NCI-H226 (cell line): Measurements from ENCODE around the gene MYBPH.
A peak's percentile ranks its signal among the peaks of the same experiment; 100 is the strongest.

Experiments
- DNase-seq: peaks from one replicate; pipeline ENCODE4 v3.0.0-alpha.2; 2015

MYBPH gene

DNA sequence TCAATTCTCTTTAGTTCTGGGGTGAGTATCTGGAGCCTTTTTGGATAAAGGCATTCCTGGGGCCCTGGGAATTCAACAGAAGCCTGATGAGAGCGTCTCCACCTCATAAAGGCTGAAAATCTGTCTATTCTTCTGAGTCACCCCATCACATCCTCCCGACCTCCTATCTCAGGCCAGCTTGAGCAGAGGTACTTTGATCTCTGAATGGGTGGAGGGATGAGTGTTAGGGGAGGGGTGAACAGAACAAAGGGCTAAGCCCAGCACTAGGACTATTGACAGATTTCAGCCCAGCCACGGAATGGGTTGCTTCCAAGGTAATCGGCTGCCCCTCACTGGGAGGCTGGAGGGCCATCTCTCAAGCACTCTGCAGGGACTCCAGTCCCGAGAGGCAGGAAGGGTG, 2.5 kb upstream of the MYBPH start:
- peak; percentile 17 for DNase-seq

DNA sequence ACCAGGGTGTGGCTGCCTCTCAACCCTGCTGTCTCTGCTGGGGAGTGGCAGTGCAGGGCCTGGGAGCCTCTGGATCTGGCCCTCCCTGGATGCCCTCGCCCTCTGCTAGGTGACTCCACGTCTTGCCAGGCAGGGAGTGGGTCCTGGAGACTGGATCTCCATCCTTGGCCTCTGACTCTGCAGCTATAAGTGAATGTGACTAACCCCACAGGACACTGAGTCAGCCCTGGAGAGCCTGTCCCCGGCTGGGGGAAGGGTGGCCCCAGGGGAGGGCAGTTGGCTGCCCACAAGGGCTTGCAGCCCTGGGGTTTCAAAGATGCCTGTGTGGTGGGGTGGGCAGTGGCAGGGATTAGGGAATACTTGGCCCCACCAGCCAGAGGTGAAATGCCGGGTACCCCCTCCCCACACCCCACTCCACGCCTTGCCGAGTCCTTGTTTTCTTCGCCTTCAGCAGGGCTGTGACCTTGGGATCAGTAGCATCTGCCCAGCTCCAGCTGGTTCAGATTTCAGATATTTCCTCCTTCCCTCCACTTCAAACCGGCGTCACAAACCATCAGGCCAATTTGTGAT, 1.9 kb upstream of the MYBPH start:
- DNase-seq = no peak

DNA sequence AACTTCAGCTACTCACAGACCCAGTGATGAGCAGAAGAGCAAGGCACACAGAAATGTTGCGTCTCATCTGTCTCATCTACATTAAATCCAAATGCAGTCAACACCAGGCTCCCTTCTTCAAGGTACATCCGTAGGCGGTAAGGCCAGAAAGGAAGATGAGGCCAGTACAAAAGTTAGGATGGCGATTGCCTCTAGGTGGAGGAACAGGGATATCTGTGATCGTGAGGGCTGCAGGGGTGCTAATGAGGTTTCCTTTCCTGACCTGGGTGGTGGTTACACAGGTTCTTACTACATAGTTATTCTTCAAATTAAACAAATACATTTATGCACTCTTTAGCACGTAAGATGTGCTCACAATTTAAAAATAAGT, 1.4 kb upstream of the MYBPH start:
- no peak for DNase-seq

DNA sequence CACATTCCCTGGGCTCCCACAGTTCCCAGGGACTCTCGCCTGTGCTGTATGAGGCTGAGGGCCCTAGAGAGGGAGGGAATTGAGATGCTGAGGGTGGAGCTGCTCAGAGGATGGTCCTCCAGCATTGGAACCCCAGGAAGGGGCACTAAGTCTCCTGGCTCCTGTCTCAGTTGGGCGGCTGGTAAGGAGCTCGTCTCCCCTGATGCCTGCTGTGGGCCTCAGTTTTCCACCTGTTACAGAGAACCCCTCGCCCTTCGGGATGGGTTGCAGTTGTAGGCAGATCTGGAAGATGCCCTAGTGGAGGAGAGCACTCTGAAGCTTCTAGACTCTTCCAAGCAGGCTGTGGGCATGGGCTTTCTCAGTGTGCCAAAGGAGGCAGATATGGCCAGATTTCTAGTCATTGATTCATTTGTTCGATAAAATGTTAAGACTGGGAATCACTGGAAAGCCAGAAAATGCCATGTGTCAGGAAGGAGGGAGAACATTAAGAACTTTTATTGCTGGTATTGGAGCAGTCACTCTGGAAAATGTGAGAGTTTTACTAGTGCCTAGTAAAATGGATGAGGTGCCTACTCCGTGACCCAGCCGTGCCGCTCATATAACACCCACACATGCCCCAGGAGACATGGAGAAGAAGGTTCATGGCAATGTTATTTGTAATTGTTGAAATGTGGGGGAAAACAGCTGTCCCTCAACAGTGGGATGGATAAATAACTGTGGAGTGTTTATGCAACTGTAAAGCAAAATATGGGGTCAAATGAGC, 828 bp upstream of the MYBPH start:
- DNase-seq = no peak

DNA sequence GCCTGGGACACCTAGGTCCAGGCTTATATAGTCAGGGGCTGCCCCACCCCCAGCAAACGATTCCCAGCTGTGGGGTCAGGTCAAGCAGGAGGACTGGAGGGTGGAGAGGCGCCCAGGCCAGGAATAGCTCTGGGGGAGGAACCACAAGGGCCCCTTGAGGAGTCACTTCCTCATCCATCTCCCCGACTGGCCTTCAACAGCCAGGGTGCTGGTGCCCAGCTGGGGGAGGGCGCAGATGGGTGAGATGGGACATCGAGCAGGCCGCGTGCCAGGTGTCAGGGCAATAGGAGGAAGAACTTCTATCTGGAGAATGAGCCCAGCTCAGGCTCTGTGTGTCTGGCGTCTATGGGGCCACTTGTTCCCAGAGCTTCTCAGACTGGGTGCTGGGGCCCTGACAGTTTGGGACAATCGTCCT, 208 bp upstream of the MYBPH start:
- no peak for DNase-seq

DNA sequence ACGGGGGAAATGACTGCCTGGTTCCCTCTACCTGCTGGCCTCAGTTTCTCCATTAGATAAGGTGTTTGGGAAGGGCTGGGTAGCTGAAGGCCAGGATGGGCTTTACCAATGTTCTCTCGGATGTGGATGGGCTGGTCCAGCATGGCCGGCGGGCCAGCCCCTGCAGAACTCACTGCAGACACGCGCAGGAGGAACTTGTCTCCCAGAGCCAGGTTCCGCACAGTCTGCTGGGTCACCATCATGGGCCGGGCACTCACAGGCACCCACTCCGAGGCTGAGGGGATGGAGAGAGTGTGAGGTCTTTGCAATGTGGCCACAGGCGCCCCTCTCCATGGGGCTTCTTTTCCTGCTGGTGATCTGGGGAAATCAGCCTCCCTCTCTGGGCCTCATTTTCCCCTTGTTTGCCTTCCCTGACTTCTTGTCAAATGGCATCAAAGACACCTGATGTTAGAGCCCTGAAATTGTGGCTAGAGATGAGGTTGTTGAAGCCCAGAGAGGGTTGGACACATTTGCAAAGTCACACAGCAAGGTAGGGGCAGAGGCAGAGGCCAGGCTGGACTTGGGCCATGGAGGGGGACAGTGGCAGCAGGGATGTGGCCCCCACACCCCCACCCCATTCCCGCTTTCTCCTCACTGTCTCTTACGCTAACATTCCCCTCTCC, 1.2 kb downstream of the MYBPH start:
- DNase-seq = no peak

DNA sequence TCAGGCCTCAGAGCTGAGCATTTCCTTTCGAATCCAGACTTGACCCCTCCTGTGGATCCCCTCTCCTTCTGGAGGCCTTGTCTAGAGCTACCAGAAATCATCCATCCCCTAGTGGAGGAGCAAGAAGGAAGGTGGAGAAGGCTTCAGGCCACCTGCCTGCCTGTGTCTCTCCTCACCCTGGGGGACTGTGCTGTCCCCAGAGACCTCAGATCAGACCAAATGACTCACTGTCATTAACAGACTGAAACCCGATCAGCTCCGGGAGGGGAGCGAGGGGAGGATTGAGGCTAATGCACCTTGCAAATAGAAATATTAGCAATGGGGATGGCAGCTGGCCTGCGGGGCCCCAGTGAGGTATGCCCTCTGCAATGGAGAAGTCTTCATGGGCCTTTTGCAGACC, 2.1 kb downstream of the MYBPH start:
- DNase-seq = no peak

DNA sequence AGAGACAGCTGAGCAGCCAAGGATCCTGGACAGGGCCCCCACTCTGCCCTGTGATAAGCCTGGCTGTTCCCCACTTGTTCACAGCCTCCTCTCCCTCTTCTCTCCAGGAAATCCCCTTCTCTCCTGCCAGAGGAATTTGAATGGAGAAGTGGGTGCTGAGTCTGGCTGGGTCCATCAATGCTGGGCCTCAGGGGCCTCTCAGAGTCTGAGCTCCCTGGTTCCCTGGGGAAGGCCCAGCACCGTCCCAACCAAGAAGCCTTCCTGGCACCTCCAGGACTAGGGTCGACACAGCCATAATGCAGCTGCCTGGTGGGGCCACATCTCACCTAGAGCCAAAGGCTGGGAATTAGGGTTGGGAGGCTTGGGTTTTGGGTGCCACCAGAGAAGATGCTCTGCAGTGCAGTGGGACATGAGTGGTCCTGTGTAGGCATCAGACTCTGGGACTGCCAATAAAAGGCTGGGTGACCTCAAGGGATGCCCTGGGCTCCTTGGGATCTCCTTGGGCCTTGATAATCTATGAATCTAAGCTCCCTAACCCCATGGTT, 2.5 kb downstream of the MYBPH start:
- DNase-seq = no peak

DNA sequence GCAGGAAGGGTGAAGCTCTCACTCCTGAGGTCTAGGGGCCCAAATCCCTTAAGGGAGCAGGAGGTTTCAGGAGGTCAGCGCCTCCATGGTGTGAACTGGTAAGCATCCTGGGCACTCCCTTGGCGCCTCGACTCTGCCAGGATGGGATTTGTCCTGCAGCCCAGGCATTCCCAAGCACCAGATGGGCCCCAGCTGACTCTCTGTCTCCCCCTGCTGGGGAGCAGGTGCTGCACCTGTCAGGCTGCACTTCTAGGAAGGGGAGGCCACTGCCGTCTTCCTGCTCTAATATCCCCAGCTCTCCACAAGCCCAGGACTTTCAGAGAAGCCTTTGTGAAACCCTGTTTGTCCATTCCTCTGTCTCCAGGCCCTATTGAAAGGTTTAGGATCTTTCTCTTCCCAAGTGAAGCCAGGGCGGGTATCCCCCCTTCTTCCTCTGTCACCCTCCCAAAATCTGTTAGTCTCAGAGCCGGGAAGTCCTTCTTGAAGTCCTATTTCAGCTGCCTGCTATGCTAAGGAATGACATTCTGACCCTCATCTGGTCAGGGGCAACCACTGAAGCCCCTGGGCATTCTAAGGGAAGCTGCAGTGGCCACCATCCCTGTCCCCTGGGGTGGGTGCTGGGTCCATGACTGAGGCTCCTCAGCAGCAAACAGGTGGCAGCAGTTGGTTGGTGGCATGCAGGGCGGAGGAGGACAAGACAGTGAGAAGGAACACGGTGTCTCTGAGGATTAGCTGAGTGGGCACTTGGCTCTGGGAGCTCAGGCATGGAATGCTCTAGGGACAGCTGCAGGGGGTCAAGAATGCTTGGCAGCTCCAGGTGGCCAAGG, 3.2 kb downstream of the MYBPH start:
- peak; percentile 68 for DNase-seq

DNA sequence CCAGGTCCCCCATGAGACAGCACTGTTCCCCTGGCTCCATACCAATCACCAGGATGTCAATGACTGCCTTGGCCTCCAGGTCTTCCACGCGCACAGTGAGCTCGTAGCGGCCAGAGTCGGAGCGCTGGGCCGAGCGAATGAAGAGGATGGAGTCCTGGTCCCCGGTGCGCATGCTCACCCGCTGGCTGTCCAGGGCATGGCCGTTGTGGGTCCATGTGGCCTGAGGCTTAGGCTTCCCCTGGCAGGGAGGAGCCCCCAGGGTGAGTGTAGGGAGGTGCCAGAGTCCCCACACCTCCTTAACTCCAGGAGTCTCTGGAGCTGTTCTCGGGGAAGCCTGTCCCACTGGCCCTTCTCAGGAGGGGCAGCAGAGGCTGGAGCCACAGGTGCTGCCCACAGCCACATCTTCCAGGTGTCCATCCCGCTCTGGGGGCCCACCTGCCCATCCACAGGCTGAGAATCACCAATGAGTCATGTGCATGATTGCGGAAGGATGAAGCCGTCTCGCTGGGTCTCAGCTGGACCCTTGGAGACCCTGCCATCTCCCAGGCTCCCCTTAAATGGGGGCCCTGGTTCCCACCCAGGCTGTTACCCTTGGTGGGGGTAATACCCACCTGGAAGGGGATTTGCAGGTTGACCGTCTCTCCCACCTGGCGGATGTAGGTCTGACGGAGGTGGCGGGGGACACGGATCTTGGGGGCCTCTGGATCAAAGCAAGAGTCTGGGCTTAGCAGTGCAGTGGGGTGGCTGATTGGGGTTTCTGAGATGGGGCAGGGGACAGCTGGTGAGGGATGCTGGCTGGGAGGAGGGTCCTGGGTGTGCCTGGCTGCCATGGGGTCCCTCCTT, 4.1 kb downstream of the MYBPH start:
- no peak for DNase-seq

DNA sequence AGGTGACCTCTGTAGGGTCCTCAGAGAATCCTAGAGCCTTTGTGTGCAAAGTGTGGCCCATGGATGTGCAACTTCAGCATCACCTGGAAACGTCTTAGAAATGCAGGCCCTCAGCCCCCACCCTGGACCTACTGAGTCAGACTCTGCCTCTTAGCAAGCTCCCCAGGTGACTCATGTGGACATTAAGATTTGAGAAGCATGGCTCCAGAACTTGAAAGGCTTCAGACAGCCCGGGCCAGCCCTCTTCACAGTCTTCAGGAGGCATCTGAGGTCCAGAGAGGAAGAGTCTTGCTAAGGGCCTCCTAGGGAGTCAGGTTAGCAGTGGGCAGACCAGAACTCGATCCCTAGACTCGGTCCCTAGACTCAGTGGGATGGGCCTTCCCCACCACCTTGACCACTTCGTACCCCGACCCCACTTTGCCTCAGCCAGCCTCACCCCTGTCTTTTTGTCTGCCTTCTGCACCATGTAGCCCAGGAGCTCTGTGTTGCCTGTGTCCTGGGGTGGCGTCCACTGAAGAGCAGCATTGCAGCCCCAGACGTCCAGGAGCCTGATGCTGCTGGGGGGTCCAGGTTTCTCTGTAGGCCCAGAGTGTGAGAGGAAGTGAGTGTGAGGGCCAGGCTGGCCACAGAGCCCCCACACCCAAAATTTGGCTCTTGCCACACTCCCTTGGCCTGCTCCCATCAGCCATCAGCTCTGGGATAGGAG, 4.8 kb downstream of the MYBPH start:
- no peak for DNase-seq

DNA sequence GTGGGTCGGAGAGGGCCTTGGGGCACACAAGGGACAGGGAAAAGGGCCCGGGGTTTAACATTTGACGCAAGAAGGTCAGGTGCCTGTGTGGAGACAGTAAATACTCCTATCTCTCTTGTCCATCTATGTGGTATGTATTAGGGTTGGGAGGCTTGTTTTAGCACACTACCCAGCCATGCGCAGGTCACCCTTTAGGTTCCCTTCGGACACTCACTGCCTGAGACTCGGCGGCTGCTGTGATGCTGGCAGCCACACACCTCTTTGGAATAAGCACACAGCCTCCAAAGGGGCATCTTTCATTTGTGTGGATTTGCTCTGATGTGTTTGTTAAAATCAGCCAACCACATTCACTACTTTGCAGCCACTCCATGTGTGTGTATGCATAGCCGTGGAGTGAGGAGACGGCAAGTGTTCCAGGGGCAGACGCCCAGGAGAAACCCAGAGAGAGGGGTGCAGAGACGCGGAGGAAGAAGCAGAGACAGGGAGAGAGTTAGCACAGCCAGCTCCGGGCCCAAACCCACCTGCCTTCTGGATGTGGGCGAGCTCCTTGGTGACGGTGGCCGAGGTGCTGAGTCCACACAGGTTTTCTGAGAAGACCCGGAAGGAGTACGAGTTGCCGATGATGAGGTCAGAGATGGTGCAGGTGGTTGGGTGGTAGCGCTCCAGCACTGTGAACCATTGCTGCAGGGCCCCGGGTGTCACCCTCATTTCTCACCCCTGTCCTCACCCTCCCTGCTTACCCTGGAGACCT, 5.7 kb downstream of the MYBPH start:
- DNase-seq = no peak

DNA sequence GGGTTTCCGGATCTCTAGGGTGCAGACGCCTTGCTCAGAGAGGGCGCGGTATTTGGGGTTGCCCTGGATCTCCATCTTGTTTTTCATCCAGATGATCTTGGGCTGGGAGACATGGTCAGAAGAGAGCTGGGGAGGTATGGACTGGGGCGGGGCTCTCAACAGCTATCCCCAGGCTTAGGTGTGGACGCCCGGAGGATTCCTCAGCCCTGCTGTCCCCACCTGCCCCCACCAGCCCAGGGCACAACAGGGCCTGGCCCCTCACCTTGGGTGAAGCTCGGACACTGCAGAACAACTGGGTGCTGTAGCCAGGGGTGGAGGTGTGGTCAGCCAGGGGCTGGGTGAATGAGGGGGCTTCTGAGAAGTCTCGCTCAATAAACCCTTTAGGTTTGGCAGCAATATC, 6.6 kb downstream of the MYBPH start:
- DNase-seq = no peak

DNA sequence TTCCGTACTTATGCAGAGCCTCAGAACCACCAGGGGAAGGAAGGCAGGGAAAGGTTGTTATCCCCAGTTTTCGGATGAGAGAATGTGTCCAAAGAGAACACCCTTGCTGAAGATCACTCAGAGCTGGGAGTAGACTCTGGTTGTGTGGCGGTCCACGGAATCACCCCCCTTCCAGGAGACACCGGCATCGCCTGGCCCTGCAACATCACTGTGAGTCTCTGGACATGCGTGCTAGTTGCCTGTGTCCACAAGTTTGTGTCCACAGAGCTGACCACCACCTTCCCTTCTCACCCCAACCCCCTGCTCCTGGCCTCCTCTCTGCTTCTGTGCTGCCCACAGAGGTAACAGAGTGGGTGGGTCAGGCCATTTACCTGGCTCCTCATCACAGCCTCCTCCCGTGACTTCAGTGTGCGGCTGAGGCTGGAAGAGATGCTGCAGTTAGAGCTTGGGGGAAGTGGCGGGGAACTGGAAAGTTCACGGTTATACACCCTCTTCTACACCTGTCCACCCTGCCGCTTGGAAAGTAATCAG, 7.3 kb downstream of the MYBPH start:
- no peak for DNase-seq

DNA sequence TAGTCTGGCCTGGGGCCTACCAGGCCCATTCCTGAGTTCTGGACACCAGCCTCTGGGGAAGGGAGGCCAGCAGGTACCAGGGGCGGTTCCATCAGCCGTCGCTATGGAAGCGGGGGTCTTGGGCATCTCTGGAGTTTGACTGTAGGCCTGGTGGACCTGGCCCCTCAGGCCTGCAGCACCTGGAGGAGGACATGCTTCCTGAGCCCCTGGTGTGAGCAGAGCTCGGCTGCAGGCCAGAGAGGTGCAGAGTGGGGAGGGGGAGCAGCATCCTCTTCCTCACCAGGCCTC, 7.8 kb downstream of the MYBPH start:
- no peak for DNase-seq

DNA sequence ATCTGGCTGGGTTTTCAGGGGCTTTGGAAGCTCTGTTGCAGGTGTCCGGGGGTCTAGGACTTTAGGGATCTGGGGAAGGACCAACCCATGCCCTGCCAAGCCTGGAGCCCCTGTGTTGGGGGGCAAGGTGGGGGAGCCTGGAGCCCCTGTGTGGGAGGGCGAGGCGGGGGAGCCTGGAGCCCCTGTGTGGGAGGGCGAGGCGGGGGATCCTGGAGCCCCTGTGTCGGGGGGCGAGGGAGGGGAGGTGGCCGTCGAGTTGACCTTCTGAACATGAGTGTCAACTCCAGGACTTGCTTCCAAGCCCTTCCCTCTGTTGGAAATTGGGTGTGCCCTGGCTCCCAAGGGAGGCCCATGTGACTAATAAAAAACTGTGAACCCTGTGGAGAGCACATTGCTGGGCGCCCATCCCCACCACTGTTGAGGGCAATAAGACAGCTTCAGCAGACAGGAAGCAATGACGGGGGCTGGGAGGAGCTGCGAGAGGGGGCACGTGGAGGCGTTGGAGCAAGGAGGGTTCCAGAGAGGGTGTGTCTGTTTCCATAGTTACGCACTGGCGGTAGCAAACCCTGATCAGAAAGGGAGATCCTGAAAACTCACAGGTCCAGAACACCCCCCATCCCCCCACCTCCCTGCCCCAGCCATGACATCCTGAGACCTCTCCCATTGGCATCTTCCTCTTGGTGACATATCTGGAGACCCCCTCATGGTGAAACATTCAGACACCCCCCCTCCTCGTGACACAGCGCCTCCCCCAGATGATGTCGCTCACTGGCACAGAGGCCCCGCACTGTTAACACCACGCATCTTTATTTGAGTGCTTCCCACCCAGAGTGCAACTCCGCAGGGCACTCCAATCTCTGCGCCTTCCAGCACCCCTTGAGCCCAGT, 8.4 kb downstream of the MYBPH start:
- no peak for DNase-seq

DNA sequence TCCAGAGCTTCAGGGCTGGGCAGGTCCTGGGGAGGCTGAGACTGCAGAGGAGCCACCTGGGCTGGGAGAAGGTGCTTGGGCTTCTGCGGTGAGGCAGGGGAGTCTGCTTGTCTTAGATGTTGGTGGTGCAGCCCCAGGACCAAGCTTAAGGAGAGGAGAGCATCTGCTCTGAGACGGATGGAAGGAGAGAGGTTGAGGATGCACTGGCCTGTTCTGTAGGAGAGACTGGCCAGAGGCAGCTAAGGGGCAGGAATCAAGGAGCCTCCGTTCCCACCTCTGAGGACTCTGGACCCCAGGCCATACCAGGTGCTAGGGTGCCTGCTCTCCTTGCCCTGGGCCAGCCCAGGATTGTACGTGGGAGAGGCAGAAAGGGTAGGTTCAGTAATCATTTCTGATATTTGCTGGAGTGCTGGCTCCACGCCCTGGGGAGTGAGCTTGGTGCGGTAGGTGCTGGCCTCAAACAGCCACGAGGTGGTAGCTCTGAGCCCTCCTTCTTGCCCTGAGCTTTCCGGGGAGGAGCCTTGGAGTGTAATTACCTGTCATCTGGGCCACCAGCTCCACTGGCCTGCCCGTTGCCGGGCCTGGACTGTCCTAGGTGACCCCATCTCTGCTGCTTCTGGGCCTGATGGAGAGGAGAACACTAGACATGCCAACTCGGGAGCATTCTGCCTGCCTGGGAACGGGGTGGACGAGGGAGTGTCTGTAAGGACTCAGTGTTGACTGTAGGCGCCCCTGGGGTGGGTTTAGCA, 9.3 kb downstream of the MYBPH start:
- DNase-seq = peak; percentile 57

DNA sequence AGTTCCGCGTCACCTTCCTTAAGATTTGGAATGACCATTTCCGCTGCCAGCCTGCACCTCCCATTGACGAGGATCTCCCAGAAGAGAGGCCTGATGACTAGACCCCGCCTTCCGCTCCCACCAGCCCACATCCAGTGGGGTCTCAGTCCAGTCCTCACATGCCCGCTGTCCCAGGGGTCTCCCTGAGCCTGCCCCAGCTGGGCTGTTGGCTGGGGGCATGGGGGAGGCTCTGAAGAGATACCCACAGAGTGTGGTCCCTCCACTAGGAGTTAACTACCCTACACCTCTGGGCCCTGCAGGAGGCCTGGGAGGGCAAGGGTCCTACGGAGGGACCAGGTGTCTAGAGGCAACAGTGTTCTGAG, 9.8 kb downstream of the MYBPH start:
- no peak for DNase-seq
